ENCODE results near the gene PLEK. TPM values are rescaled to one million over a fixed set of nuclear protein-coding genes. Genes with fewer than 3 reads are reported as not detected.

The PLEK gene
- total RNA-seq, 3 donors from 2014 or later: 3.6 to 20.5 (median 11.7) TPM

- no peak for DNase-seq (ENCODE audit: low spot score in 2 of 2)
- H3K27ac ChIP-seq: no peak overlapping the region
- H3K9me3 ChIP-seq: no peaks in the 10 kb centered on the region
- no peak overlapping the region for H3K4me3 ChIP-seq
- no peaks in the 10 kb centered on the region for H3K27me3 ChIP-seq
- TF ChIP-seq POLR2A (IDR thresholded peaks at IDR 0.05) (no peak), CTCF (IDR thresholded peaks at IDR 0.05) (no peak), POLR2AphosphoS5 (IDR thresholded peaks at IDR 0.05) (no peak)
- no peaks in the 10 kb centered on the region for H3K4me1 ChIP-seq
- H3K36me3 ChIP-seq: no peaks in the 10 kb centered on the region
- intact Hi-C loops (cut with DNase I; ENCODE audit: low total_unique reads): no loop called here
Observed at GRCh38 chr2:68386365-68386764, 21.3 kb downstream of the PLEK start.

GRCh38 chr2:68387408-68388350, 22.6 kb downstream of the PLEK start:
- intact Hi-C loops (cut with DNase I; ENCODE audit: low total_unique reads): no loop called here
- H3K4me1 ChIP-seq: no peaks in the 10 kb centered on the region
- DNase-seq (ENCODE audit: low spot score in 2 of 2): no peak
- no peak overlapping the region for H3K27ac ChIP-seq
- H3K9me3 ChIP-seq: no peaks in the 10 kb centered on the region
- no peak overlapping the region for H3K4me3 ChIP-seq
- TF ChIP-seq POLR2A (IDR thresholded peaks at IDR 0.05): no peak
- TF ChIP-seq POLR2AphosphoS5 (IDR thresholded peaks at IDR 0.05): no peak
- TF ChIP-seq CTCF (IDR thresholded peaks at IDR 0.05): no peak
- H3K36me3 ChIP-seq: no peaks in the 10 kb centered on the region
- H3K27me3 ChIP-seq: no peaks in the 10 kb centered on the region

- Histone ChIP-seq H3K4me3 (no peak overlapping the region), H3K36me3 (no peaks in the 10 kb centered on the region), H3K4me1 (no peaks in the 10 kb centered on the region), H3K27ac (no peak overlapping the region), H3K27me3 (no peaks in the 10 kb centered on the region), H3K9me3 (no peaks in the 10 kb centered on the region)
- intact Hi-C loops (cut with DNase I; ENCODE audit: low total_unique reads): no loop called here
- no peak for TF ChIP-seq POLR2A (IDR thresholded peaks at IDR 0.05)
- no peak for TF ChIP-seq POLR2AphosphoS5 (IDR thresholded peaks at IDR 0.05)
- DNase-seq (ENCODE audit: low spot score in 2 of 2): no peak
Observed at GRCh38 chr2:68388358-68388757, 23.3 kb downstream of the PLEK start.

- no peaks in the 10 kb centered on the region for H3K27me3 ChIP-seq
- H3K9me3 ChIP-seq: no peaks in the 10 kb centered on the region
- H3K4me1 ChIP-seq: no peaks in the 10 kb centered on the region
- intact Hi-C loops (cut with DNase I; ENCODE audit: low total_unique reads): no loop called here
- H3K27ac ChIP-seq: no peak overlapping the region
- DNase-seq (ENCODE audit: low spot score in 2 of 2): no peak
- no peak for TF ChIP-seq POLR2A (IDR thresholded peaks at IDR 0.05)
- no peak for TF ChIP-seq POLR2AphosphoS5 (IDR thresholded peaks at IDR 0.05)
- no peak for TF ChIP-seq CTCF (IDR thresholded peaks at IDR 0.05)
- no peak overlapping the region for H3K4me3 ChIP-seq
- no peaks in the 10 kb centered on the region for H3K36me3 ChIP-seq
Observed at GRCh38 chr2:68388772-68389171, 23.7 kb downstream of the PLEK start.

GRCh38 chr2:68390114-68390513, 25.0 kb downstream of the PLEK start:
- no peak for DNase-seq (ENCODE audit: low spot score in 2 of 2)
- Histone ChIP-seq H3K9me3 (no peaks in the 10 kb centered on the region), H3K27me3 (no peaks in the 10 kb centered on the region), H3K4me1 (no peaks in the 10 kb centered on the region), H3K27ac (no peak overlapping the region), H3K4me3 (no peak overlapping the region), H3K36me3 (no peaks in the 10 kb centered on the region)
- intact Hi-C loops (cut with DNase I; ENCODE audit: low total_unique reads): no loop called here
- TF ChIP-seq CTCF (IDR thresholded peaks at IDR 0.05) (no peak), POLR2AphosphoS5 (IDR thresholded peaks at IDR 0.05) (no peak), POLR2A (IDR thresholded peaks at IDR 0.05) (no peak)
